HepG2 (cell line): ENCODE data around the gene RPLP1. TPM values are rescaled to one million over a fixed set of nuclear protein-coding genes. Genes with fewer than 3 reads are reported as not detected.

Experiments
- ETV6 ChIP-seq: sonication (generic); formaldehyde crosslinking; conservative IDR thresholded peaks from 2 replicates; pipeline ENCODE4 v1.4.0; 2020; ENCODE audit warnings: missing genetic modification reagents
- HIVEP1 ChIP-seq: sonication (generic); formaldehyde crosslinking; IDR thresholded peaks from 2 replicates; pipeline ENCODE4 v1.4.0; 2020; ENCODE audit warnings: mild to moderate bottlenecking, missing genetic modification reagents
- IKZF1 ChIP-seq: fragments of 450-650 bp; IDR thresholded peaks from 2 replicates; pipeline ENCODE4 v1.7.1; 2016
- KMT2B ChIP-seq: IDR thresholded peaks from 2 replicates; pipeline ENCODE4 v1.6.1; 2016; ENCODE audit warnings: missing genetic modification reagents, missing compliant biosample characterization
- NFE2L2 ChIP-seq: fragments of 150-350 bp; IDR thresholded peaks from 2 replicates; pipeline ENCODE4 v1.6.1; 2014; ENCODE audit warnings: low read length
- NFYB ChIP-seq: sonication (generic); formaldehyde crosslinking; IDR thresholded peaks from 2 replicates; pipeline ENCODE4 v1.4.0; 2020; ENCODE audit warnings: missing genetic modification reagents
- PHF5A ChIP-seq: IDR thresholded peaks from one replicate; pipeline ENCODE4 v1.6.1; 2018; ENCODE audit warnings: low read depth, missing genetic modification reagents; ENCODE audit not compliant: unreplicated experiment
- RAD51 ChIP-seq: fragments of 450-650 bp; IDR thresholded peaks from 2 replicates; pipeline ENCODE4 v1.6.1; 2016; ENCODE audit warnings: borderline replicate concordance
- RXRA ChIP-seq: sonication (generic); formaldehyde crosslinking; IDR thresholded peaks from 2 replicates; pipeline ENCODE4 v1.5.1; 2020; ENCODE audit warnings: missing genetic modification reagents
- SMARCC2 ChIP-seq: fragments of 450-650 bp; IDR thresholded peaks from 2 replicates; pipeline ENCODE4 v1.6.1; 2017; ENCODE audit warnings: antibody characterized with exemption, mild to moderate bottlenecking
- SMC3 ChIP-seq: IDR thresholded peaks from 2 replicates; pipeline ENCODE4 v1.6.1; 2011; ENCODE audit warnings: low read length, improper control_type of control experiment
- SP5 ChIP-seq: IDR thresholded peaks from 2 replicates; pipeline ENCODE4 v1.6.1; 2016; ENCODE audit warnings: low read depth, borderline replicate concordance
- STAG1 ChIP-seq: sonication (generic); formaldehyde crosslinking; IDR thresholded peaks from 2 replicates; pipeline ENCODE4 v1.4.0; 2020; ENCODE audit warnings: missing genetic modification reagents
- ZFY ChIP-seq: sonication (generic); formaldehyde crosslinking; IDR thresholded peaks from 2 replicates; pipeline ENCODE4 v1.4.0; 2020; ENCODE audit warnings: missing genetic modification reagents
- ZKSCAN1 ChIP-seq: fragments of 150-350 bp; IDR thresholded peaks from 2 replicates; pipeline ENCODE4 v1.6.1; 2014; ENCODE audit warnings: low read length
- ZNF180 ChIP-seq: sonication (generic); formaldehyde crosslinking; IDR thresholded peaks from 2 replicates; pipeline ENCODE4 v1.4.0; 2020; ENCODE audit warnings: low read depth, missing genetic modification reagents, borderline replicate concordance
- ZNF20 ChIP-seq: sonication (generic); formaldehyde crosslinking; IDR thresholded peaks from 2 replicates; pipeline ENCODE4 v1.4.0; 2020; ENCODE audit warnings: mild to moderate bottlenecking, moderate library complexity, missing genetic modification reagents
- ZNF224 ChIP-seq: sonication (generic); formaldehyde crosslinking; IDR thresholded peaks from 2 replicates; pipeline ENCODE4 v1.5.0; 2020; ENCODE audit warnings: mild to moderate bottlenecking, missing genetic modification reagents
- ZNF264 ChIP-seq: sonication (generic); formaldehyde crosslinking; IDR thresholded peaks from 2 replicates; pipeline ENCODE4 v1.4.0; 2020; ENCODE audit warnings: missing genetic modification reagents
- ZNF331 ChIP-seq: sonication (generic); formaldehyde crosslinking; IDR thresholded peaks from 2 replicates; pipeline ENCODE4 v1.4.0; 2020; ENCODE audit warnings: missing genetic modification reagents
- ZNF354B ChIP-seq: sonication (generic); formaldehyde crosslinking; IDR thresholded peaks from 2 replicates; pipeline ENCODE4 v1.8.0; 2022; ENCODE audit warnings: mild to moderate bottlenecking, missing genetic modification reagents
- ZNF549 ChIP-seq: sonication (generic); formaldehyde crosslinking; IDR thresholded peaks from 2 replicates; pipeline ENCODE4 v1.5.0; 2020; ENCODE audit warnings: missing genetic modification reagents
- ZNF567 ChIP-seq: sonication (generic); formaldehyde crosslinking; IDR thresholded peaks from 2 replicates; pipeline ENCODE4 v1.8.1; 2023; ENCODE audit warnings: mild to moderate bottlenecking, missing genetic modification reagents, borderline replicate concordance
- ZNF761 ChIP-seq: sonication (generic); formaldehyde crosslinking; conservative IDR thresholded peaks from 2 replicates; pipeline ENCODE4 v1.4.0; 2020; ENCODE audit warnings: mild to moderate bottlenecking, missing genetic modification reagents
- polyA plus RNA-seq, 8 experiments: library from polyadenylated mRNA; depleted of rRNA in 3 of 8; stranded (reverse) in 7 of 8; unstranded in 1 of 8; fragments of >200 nt; fragmentation: Illumina TruSeq in 4 of 8; extraction: Trizol in 4 of 8; gene quantifications; 2 replicates each; pipeline versions ENCODE4 v1.2.1 to v1.2.3, GENCODE V29; 2011 to 2016; ENCODE audit warnings: low read depth in 4 of 8, missing spikeins in 1 of 8, mixed read lengths in 1 of 8; ENCODE audit not compliant: insufficient read depth in 1 of 8
- total RNA-seq, 5 experiments: library from RNA; depleted of rRNA; stranded (reverse); fragments of >200 nt; fragmentation: Illumina TruSeq; extraction: Trizol; gene quantifications; 2 replicates each; pipeline ENCODE4 v1.2.3, GENCODE V29; 2016; ENCODE audit warnings: low read depth in 1 of 5
- TF ChIP-seq, protein P1 (sequence below): IDR thresholded peaks from 2 replicates; pipeline ENCODE4 v1.6.1; 2018; ENCODE audit warnings: missing genetic modification reagents, mild to moderate bottlenecking, missing compliant biosample characterization
- TF ChIP-seq, protein P2 (sequence below): sonication (generic); formaldehyde crosslinking; IDR thresholded peaks from 2 replicates; pipeline ENCODE4 v1.5.1; 2020; ENCODE audit warnings: missing genetic modification reagents, mild to moderate bottlenecking, borderline replicate concordance
- TF ChIP-seq, protein P3 (sequence below): sonication (generic); formaldehyde crosslinking; IDR thresholded peaks from 2 replicates; pipeline ENCODE4 v1.5.1; 2020; ENCODE audit warnings: missing genetic modification reagents, mild to moderate bottlenecking, borderline replicate concordance
- TF ChIP-seq, protein P4 (sequence below): IDR thresholded peaks from 2 replicates; pipeline ENCODE4 v1.6.1; 2018; ENCODE audit warnings: missing genetic modification reagents

RPLP1 gene
- total and polyA plus RNA-seq, 2 of the 13 experiments (the other 11 are each of a cell fraction or from before 2014, with no cell fraction given), result 817 to 929 TPM

DNA sequence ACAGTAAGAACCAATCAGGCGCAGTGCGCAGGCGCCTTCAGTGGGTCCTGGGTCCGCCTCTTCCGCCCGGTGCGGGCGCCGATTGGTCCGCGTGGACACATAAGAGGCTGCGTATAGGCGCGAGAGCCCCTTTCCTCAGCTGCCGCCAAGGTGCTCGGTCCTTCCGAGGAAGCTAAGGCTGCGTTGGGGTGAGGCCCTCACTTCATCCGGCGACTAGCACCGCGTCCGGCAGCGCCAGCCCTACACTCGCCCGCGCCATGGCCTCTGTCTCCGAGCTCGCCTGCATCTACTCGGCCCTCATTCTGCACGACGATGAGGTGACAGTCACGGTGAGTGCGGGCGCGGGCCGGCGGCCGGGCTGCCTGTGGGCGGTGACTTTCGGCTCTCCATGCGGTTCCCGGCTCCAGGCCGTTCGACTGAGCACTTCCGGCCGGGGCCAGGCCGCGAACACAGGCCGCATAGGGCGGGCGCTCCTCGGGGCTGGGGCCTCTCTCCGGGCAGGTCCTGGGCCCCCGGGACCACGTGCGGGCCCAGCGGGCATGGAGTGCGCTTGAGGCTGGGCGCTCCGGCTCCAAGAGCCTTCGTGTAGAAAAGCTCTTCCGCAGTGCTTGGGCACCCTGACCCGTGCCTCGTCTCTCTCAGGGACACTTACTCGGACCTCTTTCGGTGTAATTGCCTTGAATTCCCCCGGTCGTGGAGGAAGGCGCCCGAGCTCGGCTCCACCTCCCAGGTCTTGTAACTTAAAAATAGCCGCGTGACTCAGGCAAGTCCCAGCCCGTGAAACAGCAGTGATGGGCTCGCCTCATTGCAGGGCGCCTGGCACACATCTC lies at the start of gene RPLP1 (continued):
- TF ChIP-seq SMC3 (no peak), ZKSCAN1 (no peak), NFE2L2 (no peak), ZNF180 (CRISPR knock-in tag) (no peak), ZNF331 (CRISPR knock-in tag) (peak; percentile 77), ZNF549 (CRISPR knock-in tag) (0 out of 2 replicates have a peak, but pooled peaks have one; percentile 6), ZNF264 (peak; percentile 37; the same call in 1 of the 2 replicates), KMT2B (CRISPR knock-in tag) (peak; percentile 61), STAG1 (CRISPR knock-in tag) (peak; percentile 4; the same call in 1 of the 2 replicates), ZFY (CRISPR knock-in tag) (peak; percentile 99), RXRA (0 out of 2 replicates have a peak, but pooled peaks have one; percentile 75), HIVEP1 (CRISPR knock-in tag) (peak; percentile 56; the same call in 1 of the 2 replicates), ZNF20 (CRISPR knock-in tag) (0 out of 2 replicates have a peak, but pooled peaks have one; percentile 70), ZNF567 (CRISPR knock-in tag) (peak; percentile 95), SP5 (CRISPR knock-in tag) (peak; percentile 17; the same call in 1 of the 2 replicates), IKZF1 (no peak), RAD51 (no peak), NFYB (CRISPR knock-in tag) (peak; percentile 88), ZNF761 (CRISPR knock-in tag) (no peak), ZNF354B (CRISPR knock-in tag) (no peak), ETV6 (peak; percentile 34; the same call in 1 of the 2 replicates), ZNF224 (0 out of 2 replicates have a peak, but pooled peaks have one; percentile 29), PHF5A (CRISPR knock-in tag) (no peak), SMARCC2 (no peak)
- TF ChIP-seq, protein P1, sequence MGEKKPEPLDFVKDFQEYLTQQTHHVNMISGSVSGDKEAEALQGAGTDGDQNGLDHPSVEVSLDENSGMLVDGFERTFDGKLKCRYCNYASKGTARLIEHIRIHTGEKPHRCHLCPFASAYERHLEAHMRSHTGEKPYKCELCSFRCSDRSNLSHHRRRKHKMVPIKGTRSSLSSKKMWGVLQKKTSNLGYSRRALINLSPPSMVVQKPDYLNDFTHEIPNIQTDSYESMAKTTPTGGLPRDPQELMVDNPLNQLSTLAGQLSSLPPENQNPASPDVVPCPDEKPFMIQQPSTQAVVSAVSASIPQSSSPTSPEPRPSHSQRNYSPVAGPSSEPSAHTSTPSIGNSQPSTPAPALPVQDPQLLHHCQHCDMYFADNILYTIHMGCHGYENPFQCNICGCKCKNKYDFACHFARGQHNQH (CRISPR knock-in tag), result 0 out of 2 replicates have a peak, but pooled peaks have one; percentile 18
- TF ChIP-seq, protein P2, sequence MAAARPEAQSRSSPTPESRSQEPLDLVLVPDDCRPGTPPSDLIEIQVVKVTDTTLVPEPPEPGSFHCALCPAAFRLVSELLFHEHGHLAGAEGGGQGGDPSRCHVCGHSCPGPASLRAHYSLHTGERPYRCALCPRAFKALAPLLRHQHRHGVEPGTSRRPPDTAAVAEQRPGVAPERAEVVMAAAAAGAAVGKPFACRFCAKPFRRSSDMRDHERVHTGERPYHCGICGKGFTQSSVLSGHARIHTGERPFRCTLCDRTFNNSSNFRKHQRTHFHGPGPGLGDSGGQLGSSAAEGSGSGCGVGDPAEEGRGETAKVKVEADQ (CRISPR knock-in tag), result no peak
- TF ChIP-seq, protein P3, sequence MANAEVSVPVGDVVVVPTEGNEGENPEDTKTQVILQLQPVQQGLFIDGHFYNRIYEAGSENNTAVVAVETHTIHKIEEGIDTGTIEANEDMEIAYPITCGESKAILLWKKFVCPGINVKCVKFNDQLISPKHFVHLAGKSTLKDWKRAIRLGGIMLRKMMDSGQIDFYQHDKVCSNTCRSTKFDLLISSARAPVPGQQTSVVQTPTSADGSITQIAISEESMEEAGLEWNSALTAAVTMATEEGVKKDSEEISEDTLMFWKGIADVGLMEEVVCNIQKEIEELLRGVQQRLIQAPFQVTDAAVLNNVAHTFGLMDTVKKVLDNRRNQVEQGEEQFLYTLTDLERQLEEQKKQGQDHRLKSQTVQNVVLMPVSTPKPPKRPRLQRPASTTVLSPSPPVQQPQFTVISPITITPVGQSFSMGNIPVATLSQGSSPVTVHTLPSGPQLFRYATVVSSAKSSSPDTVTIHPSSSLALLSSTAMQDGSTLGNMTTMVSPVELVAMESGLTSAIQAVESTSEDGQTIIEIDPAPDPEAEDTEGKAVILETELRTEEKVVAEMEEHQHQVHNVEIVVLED (CRISPR knock-in tag), result peak; percentile 55; the same call in 1 of the 2 replicates
- TF ChIP-seq, protein P4, sequence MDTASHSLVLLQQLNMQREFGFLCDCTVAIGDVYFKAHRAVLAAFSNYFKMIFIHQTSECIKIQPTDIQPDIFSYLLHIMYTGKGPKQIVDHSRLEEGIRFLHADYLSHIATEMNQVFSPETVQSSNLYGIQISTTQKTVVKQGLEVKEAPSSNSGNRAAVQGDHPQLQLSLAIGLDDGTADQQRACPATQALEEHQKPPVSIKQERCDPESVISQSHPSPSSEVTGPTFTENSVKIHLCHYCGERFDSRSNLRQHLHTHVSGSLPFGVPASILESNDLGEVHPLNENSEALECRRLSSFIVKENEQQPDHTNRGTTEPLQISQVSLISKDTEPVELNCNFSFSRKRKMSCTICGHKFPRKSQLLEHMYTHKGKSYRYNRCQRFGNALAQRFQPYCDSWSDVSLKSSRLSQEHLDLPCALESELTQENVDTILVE (CRISPR knock-in tag), result peak; percentile 76
